NOMO-1 treated with DMSO at 0.1 percent for 48 hours (cell line): ENCODE results near the gene RIT2.

Experiments used
- DNase-seq: peaks from one replicate; lab custom pipeline; 2025; ENCODE audit not compliant: unreplicated experiment; lab: John Stamatoyannopoulos, UW

RIT2 gene

GRCh38 chr18:43013486-43013885 lies 102.0 kb downstream of the RIT2 start:
- DNase-seq, result no peak

- DNase-seq, result no peak
These were observed 102.5 kb downstream of the RIT2 start for GRCh38 chr18:43012951-43013350.

- DNase-seq, result no peak
These were observed 104.9 kb downstream of the RIT2 start for GRCh38 chr18:43010611-43011010.

- no peak for DNase-seq
These were observed 105.8 kb downstream of the RIT2 start for GRCh38 chr18:43009674-43010073.

GRCh38 chr18:43007365-43007764 lies 108.1 kb downstream of the RIT2 start:
- DNase-seq, result no peak

GRCh38 chr18:43004421-43004820 lies 111.1 kb downstream of the RIT2 start:
- DNase-seq, result no peak

GRCh38 chr18:43001821-43002220 lies 113.7 kb downstream of the RIT2 start:
- DNase-seq, result no peak

- DNase-seq, result no peak
These were observed 118.7 kb downstream of the RIT2 start for GRCh38 chr18:42996824-42997223.

- no peak for DNase-seq
These were observed 135.1 kb downstream of the RIT2 start for GRCh38 chr18:42980426-42980825.

- DNase-seq, result no peak
These were observed 137.4 kb downstream of the RIT2 start for GRCh38 chr18:42977982-42978637.

- no peak for DNase-seq
These were observed 138.5 kb downstream of the RIT2 start for GRCh38 chr18:42976869-42977590.

- no peak for DNase-seq
These were observed 146.1 kb downstream of the RIT2 start for GRCh38 chr18:42969366-42969765.

- DNase-seq, result no peak
These were observed 154.2 kb downstream of the RIT2 start for GRCh38 chr18:42961298-42961697.

GRCh38 chr18:42959528-42959927 lies 156.0 kb downstream of the RIT2 start:
- DNase-seq, result no peak

- no peak for DNase-seq
These were observed 157.1 kb downstream of the RIT2 start for GRCh38 chr18:42958353-42958752.

GRCh38 chr18:42956287-42956686 lies 159.2 kb downstream of the RIT2 start:
- DNase-seq, result no peak

GRCh38 chr18:42954887-42955286 lies 160.6 kb downstream of the RIT2 start:
- DNase-seq, result no peak

- DNase-seq, result no peak
These were observed 162.2 kb downstream of the RIT2 start for GRCh38 chr18:42953306-42953705.

- no peak for DNase-seq
These were observed 164.8 kb downstream of the RIT2 start for GRCh38 chr18:42950732-42951131.

- DNase-seq, result no peak
These were observed 166.7 kb downstream of the RIT2 start for GRCh38 chr18:42948831-42949230.

GRCh38 chr18:42941860-42942259 lies 173.6 kb downstream of the RIT2 start:
- DNase-seq, result no peak

GRCh38 chr18:42941021-42941420 lies 174.5 kb downstream of the RIT2 start:
- no peak for DNase-seq

- no peak for DNase-seq
These were observed 178.0 kb downstream of the RIT2 start for GRCh38 chr18:42937436-42937835.
